Neural cell (in vitro differentiated cells): Measurements from ENCODE around the gene AIF1L.
"Not testable (repeated sequence)": the region's sequence is repeated elsewhere in the genome, so short reads cannot be mapped to it uniquely, and the experiment has no call there.

Experiments
- CTCF ChIP-seq: fragments of 450-650 bp; IDR thresholded peaks from 2 replicates; pipeline ENCODE4 v1.5.1; 2014; ENCODE audit warnings: antibody characterized with exemption, mild to moderate bottlenecking, moderate library complexity; ENCODE audit not compliant: poor library complexity, severe bottlenecking
- EP300 ChIP-seq: fragments of 450-650 bp; conservative IDR thresholded peaks from 2 replicates; pipeline ENCODE4 v1.6.1; 2014; ENCODE audit warnings: antibody characterized with exemption, mild to moderate bottlenecking, moderate library complexity; ENCODE audit not compliant: poor library complexity, severe bottlenecking
- EZH2 ChIP-seq: fragments of 200-600, 300-800 bp; shearing (Covaris generic), sonication (generic); IDR thresholded peaks from 2 replicates; pipeline ENCODE4 v1.6.1; 2014; ENCODE audit warnings: antibody characterized with exemption, low read length, borderline replicate concordance, mild to moderate bottlenecking; ENCODE audit not compliant: insufficient read depth, poor library complexity, severe bottlenecking
- MXI1 ChIP-seq: fragments of 450-650 bp; conservative IDR thresholded peaks from 2 replicates; pipeline ENCODE4 v1.6.1; 2014; ENCODE audit warnings: antibody characterized with exemption, mild to moderate bottlenecking; ENCODE audit not compliant: poor library complexity, severe bottlenecking
- POLR2AphosphoS5 ChIP-seq: IDR thresholded peaks from 2 replicates; pipeline ENCODE4 v1.6.1; 2012
- RAD21 ChIP-seq: fragments of 450-650 bp; conservative IDR thresholded peaks from 2 replicates; pipeline ENCODE4 v1.6.1; 2014; ENCODE audit warnings: antibody characterized with exemption, mild to moderate bottlenecking, moderate library complexity
- SMC3 ChIP-seq: fragments of 450-650 bp; conservative IDR thresholded peaks from 2 replicates; pipeline ENCODE4 v1.6.1; 2014; ENCODE audit warnings: antibody characterized with exemption, mild to moderate bottlenecking, moderate library complexity; ENCODE audit not compliant: poor library complexity
- TAF1 ChIP-seq: IDR thresholded peaks from 2 replicates; pipeline ENCODE4 v1.6.1; 2012; ENCODE audit warnings: low read depth
- TF ChIP-seq, protein P1 (sequence below): IDR thresholded peaks from 2 replicates; pipeline ENCODE4 v1.6.1; 2012; ENCODE audit warnings: borderline replicate concordance

- not testable (repeated sequence) for TF ChIP-seq MXI1, CTCF, POLR2AphosphoS5, EP300, EZH2, TAF1, RAD21, SMC3
- TF ChIP-seq, protein P1, sequence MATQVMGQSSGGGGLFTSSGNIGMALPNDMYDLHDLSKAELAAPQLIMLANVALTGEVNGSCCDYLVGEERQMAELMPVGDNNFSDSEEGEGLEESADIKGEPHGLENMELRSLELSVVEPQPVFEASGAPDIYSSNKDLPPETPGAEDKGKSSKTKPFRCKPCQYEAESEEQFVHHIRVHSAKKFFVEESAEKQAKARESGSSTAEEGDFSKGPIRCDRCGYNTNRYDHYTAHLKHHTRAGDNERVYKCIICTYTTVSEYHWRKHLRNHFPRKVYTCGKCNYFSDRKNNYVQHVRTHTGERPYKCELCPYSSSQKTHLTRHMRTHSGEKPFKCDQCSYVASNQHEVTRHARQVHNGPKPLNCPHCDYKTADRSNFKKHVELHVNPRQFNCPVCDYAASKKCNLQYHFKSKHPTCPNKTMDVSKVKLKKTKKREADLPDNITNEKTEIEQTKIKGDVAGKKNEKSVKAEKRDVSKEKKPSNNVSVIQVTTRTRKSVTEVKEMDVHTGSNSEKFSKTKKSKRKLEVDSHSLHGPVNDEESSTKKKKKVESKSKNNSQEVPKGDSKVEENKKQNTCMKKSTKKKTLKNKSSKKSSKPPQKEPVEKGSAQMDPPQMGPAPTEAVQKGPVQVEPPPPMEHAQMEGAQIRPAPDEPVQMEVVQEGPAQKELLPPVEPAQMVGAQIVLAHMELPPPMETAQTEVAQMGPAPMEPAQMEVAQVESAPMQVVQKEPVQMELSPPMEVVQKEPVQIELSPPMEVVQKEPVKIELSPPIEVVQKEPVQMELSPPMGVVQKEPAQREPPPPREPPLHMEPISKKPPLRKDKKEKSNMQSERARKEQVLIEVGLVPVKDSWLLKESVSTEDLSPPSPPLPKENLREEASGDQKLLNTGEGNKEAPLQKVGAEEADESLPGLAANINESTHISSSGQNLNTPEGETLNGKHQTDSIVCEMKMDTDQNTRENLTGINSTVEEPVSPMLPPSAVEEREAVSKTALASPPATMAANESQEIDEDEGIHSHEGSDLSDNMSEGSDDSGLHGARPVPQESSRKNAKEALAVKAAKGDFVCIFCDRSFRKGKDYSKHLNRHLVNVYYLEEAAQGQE = not testable (repeated sequence)
These were observed 19.0 kb downstream of the AIF1L start for GRCh38 chr9:131115360-131115742.
